NCI-H1694 (cell line): ENCODE measurements around the gene L1CAM.

Source experiments
- DNase-seq: peaks from one replicate; lab custom pipeline; 2025; lab: John Stamatoyannopoulos, UW

Gene L1CAM

GRCh38 chrX:153885968-153886903, at the start of gene L1CAM:
L1CAM (minus strand) TSS chrX:153886173; CDS start chrX:153875836, 10,337 bp downstream.
- no peak for DNase-seq

GRCh38 chrX:153935326-153935851, 49.4 kb upstream of the L1CAM start:
- no peak for DNase-seq

DNA sequence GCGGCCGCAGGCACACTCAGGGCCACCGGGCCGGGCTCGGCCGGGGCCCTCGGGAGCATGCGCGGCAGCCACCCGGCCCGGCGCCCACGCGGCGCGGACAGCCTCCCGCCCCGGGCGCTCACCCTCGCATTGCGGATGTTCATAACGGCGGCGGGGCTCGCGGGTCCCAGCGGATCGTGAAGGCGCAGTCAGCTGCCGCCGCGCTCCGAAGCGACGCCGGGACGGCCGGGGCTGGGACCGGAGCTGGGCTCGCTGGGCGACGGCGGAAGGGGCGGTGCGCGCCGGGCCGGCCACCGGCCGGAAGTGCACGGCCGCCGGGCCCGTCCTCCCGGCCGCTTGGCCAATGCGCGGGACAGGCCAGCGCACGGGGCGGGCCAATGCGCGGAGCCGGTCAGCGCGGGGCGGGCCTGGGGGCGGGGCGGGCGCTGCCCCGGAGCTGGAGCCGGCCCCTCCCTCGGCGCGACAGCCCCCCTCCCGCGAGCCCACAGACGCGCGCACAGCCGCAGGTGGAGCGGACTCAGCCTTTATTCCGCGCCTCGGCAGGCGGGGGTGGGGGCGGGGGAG, 48.9 kb upstream of the L1CAM start, which contains the start of gene NAA10:
TSS of gene NAA10 (minus strand) at position 276 of the 564 bp plus-strand sequence. CDS start at position 143, 133 bp downstream.
- no peak for DNase-seq

- no peak for DNase-seq
Measured at GRCh38 chrX:153934148-153934761, 48.3 kb upstream of the L1CAM start.

DNA sequence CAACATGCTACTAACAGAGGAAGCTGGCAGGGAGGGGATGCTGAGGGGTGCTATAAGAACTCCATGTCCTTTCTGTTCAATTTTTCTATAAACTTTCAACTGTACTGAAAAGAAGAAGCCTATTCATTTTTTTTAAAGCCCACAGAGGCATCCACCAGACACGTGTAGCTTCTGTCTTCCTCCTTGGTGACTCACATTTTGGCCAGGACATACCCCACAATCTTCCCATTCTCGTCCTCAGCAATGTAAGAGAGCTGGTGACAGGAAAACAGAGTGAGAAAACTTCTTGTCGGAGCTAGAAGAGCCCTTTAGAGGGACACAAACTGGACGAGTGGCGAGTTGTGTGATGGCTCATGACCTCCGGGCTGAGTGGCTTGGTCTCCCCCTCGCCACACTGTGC, 47.8 kb upstream of the L1CAM start:
- no peak for DNase-seq

- DNase-seq = no peak
Measured at GRCh38 chrX:153932220-153932915, 46.4 kb upstream of the L1CAM start.

DNA sequence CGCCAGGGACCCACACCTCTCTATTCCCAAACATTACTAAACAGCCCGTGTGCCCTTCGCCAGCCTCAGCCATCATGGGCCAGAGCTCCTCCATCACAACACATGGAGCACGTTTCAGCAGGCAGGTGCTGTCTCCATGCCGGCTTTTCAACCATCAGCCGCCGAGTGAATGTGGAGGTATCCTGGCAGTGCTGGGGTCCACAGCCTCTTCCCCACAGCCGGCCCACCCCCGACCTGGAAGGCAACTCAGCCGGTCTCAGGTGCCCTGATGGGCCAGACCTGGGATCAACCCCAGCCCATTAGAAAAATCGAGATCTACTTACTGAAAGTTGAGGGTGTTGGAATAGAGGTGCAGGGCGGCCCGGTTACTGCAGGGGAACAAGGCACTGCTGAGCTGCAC, 45.8 kb upstream of the L1CAM start:
- DNase-seq = no peak

DNA sequence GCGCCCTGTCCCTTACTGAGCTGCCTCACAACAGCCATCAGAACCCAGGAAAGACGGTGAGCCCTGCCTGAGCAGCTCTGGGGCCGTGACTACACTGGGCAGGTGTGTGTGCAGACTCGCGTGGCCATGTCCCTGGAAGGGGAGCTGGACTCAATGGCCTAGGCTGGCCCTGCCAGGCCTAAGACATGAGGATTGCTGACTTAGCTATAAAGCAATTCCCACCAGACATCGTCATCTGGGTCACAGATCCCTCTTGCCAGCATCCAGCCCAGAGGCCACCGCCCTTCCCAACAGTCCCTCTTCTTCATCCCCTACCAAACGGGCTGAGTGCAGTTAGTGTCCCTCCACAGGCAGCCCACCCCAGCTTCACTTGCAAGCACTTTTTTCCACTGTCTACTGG, 45.2 kb upstream of the L1CAM start:
- no peak for DNase-seq

GRCh38 chrX:153930011-153930910, 44.3 kb upstream of the L1CAM start:
- no peak for DNase-seq

DNA sequence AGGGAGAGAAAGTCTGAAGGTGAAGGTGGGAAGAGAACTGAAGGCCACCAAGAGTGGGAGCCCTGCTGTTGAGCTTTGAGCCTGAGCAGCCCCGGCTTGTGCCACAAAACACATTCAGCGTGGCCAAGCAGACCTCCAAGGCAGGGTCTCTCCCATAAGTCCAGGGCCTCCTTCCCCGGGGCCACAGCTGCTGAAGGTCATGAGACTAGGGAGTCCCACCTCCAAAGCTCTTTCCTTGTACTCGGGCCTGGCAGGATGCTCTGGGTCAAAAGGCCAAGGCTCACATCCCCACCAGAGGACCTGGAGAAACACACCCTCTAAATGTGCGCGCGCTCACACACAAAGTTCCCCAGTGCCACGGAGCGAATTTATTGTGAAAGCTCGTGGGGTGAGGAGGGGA, 43.6 kb upstream of the L1CAM start:
- DNase-seq = no peak

DNA sequence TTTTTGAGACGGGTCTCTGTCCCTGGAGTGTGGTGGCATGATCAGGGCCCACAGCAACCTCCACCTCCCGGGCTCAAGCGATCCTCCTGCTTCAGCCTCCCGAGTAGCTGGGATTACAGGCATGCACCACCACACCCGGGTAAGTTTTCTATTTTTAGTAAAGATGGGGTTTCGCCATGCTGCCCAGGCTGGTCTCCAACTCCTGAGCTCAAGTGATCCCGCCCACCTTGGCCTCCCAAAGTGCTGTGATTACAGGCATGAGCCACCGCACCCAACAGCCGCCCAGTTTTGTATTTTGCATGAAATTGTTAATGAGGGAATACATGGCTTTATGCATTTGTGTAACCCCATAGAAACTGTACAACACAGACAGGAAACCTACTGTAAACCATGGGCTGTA, 42.9 kb upstream of the L1CAM start:
- no peak for DNase-seq

- DNase-seq = peak; percentile 95
Measured at GRCh38 chrX:153927922-153928760, 42.2 kb upstream of the L1CAM start.

DNA sequence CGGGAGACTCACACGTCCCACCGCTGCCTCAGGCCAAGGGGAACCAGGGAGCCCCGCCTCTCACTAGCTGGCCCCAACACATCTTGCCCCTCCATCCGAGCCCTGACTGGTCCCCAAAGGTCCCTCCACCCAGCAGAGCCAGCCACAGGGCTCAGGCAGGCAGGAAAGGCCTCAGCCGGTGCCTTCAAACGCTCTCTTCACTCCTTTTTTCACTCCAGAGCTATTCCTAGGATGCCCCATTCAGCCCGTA, 41.6 kb upstream of the L1CAM start:
- DNase-seq = no peak

DNA sequence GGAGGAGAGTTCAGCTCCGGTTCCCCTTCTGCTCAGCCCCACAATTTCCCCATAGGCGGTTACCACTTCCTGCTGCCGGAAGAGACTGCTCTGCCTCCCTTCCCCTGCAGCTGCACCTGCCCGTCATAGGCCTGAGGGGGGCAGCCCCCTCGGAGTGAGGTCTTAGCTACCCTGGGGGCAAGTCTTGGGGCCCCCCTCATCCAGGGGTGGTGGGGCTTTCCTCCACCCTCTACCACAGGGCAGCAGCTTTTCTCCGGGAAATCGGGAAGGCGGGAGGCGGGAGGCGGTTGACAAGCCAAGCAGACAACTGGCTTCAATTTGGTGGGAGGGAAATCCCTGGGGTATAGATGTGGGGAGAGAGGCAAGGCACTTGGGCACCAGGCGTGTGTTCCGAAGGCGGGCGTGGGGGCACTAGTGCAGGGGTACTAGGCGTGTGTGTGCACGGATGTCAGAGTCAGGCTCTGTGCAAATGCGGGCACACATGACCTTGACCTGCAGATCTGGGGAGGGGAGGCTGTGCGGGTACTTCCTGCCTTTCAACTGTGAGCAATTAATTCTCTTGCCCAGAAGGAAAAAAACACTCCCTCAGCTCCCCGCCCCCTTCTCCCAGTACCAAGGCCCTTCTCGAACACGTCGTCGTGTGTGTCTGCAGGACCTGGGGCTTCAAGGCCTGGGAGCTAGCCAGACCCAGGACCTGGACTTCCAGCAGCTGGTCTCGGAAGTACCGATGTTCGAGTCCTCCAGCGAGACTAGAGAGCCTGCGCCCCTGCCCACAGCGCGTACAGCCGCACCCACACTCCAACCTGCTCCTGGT, 41.1 kb upstream of the L1CAM start:
- DNase-seq = peak; percentile 73

- no peak for DNase-seq
Measured at GRCh38 chrX:153926552-153926857, 40.5 kb upstream of the L1CAM start.

DNA sequence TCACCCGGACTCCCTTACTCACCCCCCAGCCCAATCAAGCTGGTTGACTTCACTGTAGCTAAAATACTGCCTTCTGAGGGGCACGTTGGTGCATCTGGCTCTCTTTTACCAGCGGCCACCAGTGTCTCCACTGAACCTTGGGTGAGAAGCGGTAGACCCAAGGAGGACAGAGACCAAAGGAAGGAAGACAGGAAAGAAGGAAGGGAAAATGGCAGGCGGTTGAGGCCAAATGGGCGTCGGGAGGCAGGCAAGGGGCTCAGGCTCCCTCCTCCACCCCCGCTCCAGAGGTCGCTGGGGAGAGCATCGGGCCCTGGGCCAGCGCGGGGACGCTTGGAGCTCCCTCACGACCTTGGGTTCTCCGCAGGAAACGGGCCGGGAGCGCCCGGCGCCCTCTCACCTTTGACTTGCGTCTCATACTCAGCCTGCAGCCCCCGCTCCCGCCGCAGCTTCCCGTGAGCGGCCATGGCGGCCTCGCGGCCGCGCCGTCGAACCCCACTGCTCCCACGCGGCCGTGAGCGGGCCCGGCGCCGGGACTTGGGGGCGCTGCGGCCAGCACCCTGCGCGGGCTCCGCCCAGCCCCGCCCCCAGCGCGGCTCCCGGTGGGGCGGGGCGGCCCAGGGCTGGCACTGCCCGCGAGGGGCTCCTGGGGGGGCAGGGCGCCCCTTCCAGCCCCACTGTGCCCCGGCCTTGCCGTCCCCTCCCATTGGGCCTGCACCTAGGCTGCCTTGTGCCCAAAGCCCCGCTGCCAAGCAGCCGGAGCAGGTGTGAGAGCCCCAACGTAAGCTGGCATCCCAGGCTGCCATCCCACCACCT, 40.0 kb upstream of the L1CAM start, which contains the start of gene ARHGAP4:
TSS of gene ARHGAP4 (minus strand) at position 526 of the 813 bp plus-strand sequence. CDS start at position 464, 62 bp downstream.
- no peak for DNase-seq

- DNase-seq = no peak
Measured at GRCh38 chrX:153925387-153925738, 39.4 kb upstream of the L1CAM start.

DNA sequence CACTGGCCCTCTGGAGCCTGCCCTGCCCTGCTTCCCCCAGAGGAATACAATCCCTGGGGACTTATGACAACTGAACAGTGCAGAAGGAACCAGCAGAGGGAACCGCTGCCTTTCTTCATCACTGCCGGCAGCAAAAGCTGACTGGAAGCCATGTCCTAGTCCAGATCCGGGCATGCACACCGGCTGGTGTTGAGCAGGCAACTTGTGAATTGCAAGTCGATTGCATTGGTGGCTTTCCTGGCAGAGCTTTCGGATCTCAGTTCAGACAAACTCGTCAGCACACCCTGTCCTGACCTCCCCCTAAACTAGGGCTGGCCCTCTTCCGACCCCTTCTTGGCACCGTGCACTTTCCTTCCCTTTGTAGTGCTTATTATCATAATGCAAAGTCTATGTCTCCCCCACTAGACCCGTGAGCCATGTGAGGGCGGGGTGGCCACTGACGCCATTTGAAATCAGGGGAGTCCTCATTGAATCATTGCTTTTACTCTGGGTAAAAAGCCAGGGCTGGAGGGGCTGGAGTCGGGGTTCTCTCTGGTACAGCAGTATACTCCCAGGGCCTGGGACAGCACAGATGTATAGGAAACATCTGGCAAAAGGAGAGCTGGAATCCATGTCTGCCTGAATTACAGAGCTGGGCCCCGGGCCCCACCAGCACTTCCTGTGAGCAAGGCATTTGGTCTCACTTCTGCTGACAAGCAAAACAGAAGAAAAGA, 38.3 kb upstream of the L1CAM start:
- DNase-seq = peak; percentile 57
